BJ (cell line): Measurements from ENCODE around the gene APOBEC3C. TPM values are rescaled to one million over a fixed set of nuclear protein-coding genes. Genes with fewer than 3 reads are reported as not detected.
"Not testable (repeated sequence)": the region's sequence is repeated elsewhere in the genome, so short reads cannot be mapped to it uniquely, and the experiment has no call there.

Experiments
- CTCF ChIA-PET: fragments of 350-600 bp; formaldehyde crosslinking; extraction: SDS; loops from one replicate; lab custom pipeline; 2021; ENCODE audit warnings: antibody characterized with exemption, inconsistent platforms; lab: Yijun Ruan, JAX
- POLR2A ChIA-PET: fragments of 300-600 bp; sonication (Branson Sonifier 250); formaldehyde crosslinking; extraction: SDS; loops from one replicate; lab custom pipeline; 2021; ENCODE audit warnings: antibody characterized with exemption; lab: Charles Lee
- DNase-seq: peaks from one replicate; pipeline ENCODE4 v3.0.0-alpha.2; 2011; ENCODE audit warnings: low read depth
- H3K27me3 ChIP-seq: 2 replicates; pipeline ENCODE4 v1.6.0; 2011; ENCODE audit warnings: low read length; ENCODE audit not compliant: control insufficient read depth, insufficient read depth
- H3K36me3 ChIP-seq: 2 replicates; pipeline ENCODE4 v1.5.1; 2011; ENCODE audit warnings: low read length; ENCODE audit not compliant: control insufficient read depth, insufficient read depth
- H3K4me3 ChIP-seq: 2 replicates; pipeline ENCODE4 v1.5.1; 2011; ENCODE audit warnings: low read depth, mild to moderate bottlenecking, control low read depth, low read length
- polyA plus RNA-seq: library from polyadenylated mRNA; depleted of rRNA; stranded (reverse); fragments of >200 nt; gene quantifications from 2 replicates; pipeline ENCODE4 v1.2.3, GENCODE V29; 2011
- TF ChIP-seq, protein P1 (sequence below): IDR thresholded peaks from 2 replicates; pipeline ENCODE4 v1.5.1; 2011; ENCODE audit warnings: low read depth, mild to moderate bottlenecking, control low read depth, inconsistent platforms, low read length, moderate library complexity; ENCODE audit not compliant: insufficient read depth

Gene APOBEC3C
- polyA plus RNA-seq, 1 experiment: 20.4 TPM

DNA sequence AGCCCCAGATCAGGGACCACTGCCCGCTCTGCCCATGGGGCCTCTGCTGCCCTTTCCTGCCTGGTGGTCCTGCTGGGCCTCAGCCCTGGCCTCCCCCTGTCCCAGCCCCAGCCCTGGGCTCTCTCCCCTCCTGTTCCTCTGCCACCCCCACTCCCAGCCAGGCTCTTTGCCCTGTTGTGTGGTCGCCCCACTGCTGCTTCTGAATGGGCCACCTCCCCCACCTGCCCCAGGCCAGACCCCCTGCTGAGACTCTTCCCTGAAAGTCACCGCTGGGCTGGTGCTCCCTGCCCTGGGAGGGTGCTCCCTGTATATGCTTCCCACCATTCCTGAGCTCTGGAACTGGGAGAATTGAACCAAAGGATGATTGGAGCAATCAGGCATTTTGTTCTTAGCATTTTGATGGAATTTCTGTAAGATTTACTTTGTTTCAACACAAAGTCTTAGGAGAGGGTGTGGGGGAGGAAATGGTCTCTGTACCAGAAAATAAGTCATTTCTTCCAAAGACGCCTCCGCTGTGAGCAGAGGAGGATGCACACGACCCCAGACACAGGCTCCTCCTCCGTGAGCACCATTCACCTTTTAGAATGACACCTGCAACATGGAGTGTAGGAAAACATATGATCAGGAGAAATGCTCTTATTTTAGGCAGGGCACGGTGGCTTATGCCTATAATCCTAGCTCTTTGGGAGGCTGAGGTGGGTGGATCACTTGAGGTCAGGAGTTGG, 26.7 kb upstream of the APOBEC3C start:
- CTCF ChIA-PET: interaction anchor here (1.1 kb wide), 1 partner anchor 117 kb away, joined by 3 read pairs; no protein-coding TSS in a partner anchor
- DNase-seq: no peak
- TF ChIP-seq, protein P1, sequence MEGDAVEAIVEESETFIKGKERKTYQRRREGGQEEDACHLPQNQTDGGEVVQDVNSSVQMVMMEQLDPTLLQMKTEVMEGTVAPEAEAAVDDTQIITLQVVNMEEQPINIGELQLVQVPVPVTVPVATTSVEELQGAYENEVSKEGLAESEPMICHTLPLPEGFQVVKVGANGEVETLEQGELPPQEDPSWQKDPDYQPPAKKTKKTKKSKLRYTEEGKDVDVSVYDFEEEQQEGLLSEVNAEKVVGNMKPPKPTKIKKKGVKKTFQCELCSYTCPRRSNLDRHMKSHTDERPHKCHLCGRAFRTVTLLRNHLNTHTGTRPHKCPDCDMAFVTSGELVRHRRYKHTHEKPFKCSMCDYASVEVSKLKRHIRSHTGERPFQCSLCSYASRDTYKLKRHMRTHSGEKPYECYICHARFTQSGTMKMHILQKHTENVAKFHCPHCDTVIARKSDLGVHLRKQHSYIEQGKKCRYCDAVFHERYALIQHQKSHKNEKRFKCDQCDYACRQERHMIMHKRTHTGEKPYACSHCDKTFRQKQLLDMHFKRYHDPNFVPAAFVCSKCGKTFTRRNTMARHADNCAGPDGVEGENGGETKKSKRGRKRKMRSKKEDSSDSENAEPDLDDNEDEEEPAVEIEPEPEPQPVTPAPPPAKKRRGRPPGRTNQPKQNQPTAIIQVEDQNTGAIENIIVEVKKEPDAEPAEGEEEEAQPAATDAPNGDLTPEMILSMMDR: no peak
- POLR2A ChIA-PET: no interaction called here
- Histone ChIP-seq H3K27me3 (no peaks in the 10 kb centered on the region), H3K4me3 (no peak overlapping the region), H3K36me3 (no peaks in the 10 kb centered on the region)

- TF ChIP-seq, protein P1: no peak
- Histone ChIP-seq H3K36me3 (no peaks in the 10 kb centered on the region), H3K27me3 (no peaks in the 10 kb centered on the region; the same call in 1 of the 2 replicates), H3K4me3 (no peak overlapping the region)
- ChIA-PET CTCF (no interaction called here), POLR2A (no interaction called here)
- no peak for DNase-seq
Observed at GRCh38 chr22:38989466-38989865, 24.6 kb upstream of the APOBEC3C start.

DNA sequence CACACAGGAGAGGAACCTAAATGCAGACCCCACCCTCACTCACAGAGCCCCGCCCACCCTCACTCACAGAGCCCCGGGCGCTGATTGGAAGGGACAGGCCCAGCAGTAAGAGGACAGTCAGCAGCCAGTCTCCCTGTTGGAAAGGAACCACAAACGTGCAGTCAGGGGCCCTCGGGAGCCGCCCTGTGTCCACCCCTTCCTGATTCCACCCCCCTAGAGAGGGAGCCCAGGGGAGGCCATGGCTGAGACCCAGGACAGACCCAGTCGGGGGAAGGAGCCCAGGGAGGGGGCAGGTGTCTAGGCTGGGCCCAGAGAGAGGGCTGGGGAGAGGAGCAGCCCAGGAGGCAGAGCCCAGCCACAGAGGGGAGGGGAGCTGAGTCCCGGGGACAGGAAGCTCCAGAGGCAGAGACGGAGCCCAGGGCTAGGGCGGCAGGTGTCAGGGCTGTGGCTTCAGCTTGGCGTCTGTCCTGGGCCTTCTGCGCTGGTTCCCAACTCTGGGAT, 21.1 kb upstream of the APOBEC3C start:
- DNase-seq, H3K27me3 ChIP-seq, H3K36me3 ChIP-seq, POLR2A ChIA-PET, H3K4me3 ChIP-seq: not testable (repeated sequence)
- CTCF ChIA-PET: interaction anchor here (0.6 to 2.4 kb wide), 5 partner anchors 10 to 539 kb away, joined by 3 to 14 read pairs (median 3); partner anchors contain the start of gene RPS19BP1

- CTCF ChIA-PET: interaction anchor here (1.1 to 2.2 kb wide), 3 partner anchors 124 to 232 kb away, joined by 3 to 11 read pairs (median 3); no protein-coding TSS in a partner anchor
- TF ChIP-seq, protein P1: no peak
- Histone ChIP-seq H3K27me3 (peaks cover 5% of the 10 kb centered on the region), H3K4me3 (no peak overlapping the region), H3K36me3 (no peaks in the 10 kb centered on the region)
- POLR2A ChIA-PET: no interaction called here
- no peak for DNase-seq
Observed at GRCh38 chr22:38996105-38996504, 18.0 kb upstream of the APOBEC3C start.

DNA sequence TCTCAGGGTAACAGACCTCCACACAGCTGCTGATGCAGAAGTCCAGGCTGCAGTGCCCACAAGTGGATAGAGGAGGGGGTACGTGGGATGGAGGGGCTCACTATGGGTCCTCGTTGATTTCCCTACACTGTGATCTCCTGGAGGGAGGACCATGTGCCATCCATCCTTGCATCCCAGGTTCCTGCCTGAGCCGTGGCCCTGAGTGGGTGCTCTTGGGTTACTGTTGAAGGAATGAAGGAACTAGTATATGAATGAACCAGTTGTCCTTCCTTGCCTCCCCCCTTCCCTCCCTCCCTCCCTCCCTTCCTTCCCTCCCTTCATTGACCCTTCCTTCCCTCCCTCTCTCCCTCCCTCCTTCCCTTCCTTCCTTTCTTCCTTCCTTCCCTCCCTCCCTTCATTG, 16.5 kb upstream of the APOBEC3C start:
- ChIA-PET CTCF (interaction anchor here (0.8 to 2.2 kb wide), 3 partner anchors 70 to 127 kb away, joined by 3 to 11 read pairs (median 3); no protein-coding TSS in a partner anchor), POLR2A (no interaction called here)
- Histone ChIP-seq H3K27me3 (peaks cover 5% of the 10 kb centered on the region), H3K36me3 (no peaks in the 10 kb centered on the region), H3K4me3 (no peak overlapping the region)
- DNase-seq: no peak
- TF ChIP-seq, protein P1: no peak
